CD4-positive, alpha-beta T cell (primary cell): Measurements from ENCODE around the gene PDE10A. TPM values are rescaled to one million over a fixed set of nuclear protein-coding genes. Genes with fewer than 3 reads are reported as not detected.

Experiments used
- ATAC-seq: fragments of 200-7000 bp; cut with Tn5 transposase; one replicate; pipeline ENCODE4 v1.10.0; 2022; ENCODE audit warnings: mild to moderate bottlenecking; ENCODE audit not compliant: poor library complexity
- CTCF ChIA-PET: fragments of 350-600 bp; sonication (Branson Sonifier 250); formaldehyde crosslinking; loops from one replicate; lab custom pipeline; 2021; ENCODE audit warnings: antibody characterized with exemption, inconsistent platforms; lab: Charles Lee
- POLR2A ChIA-PET: fragments of 350-600 bp; sonication (Branson Sonifier 250); formaldehyde crosslinking; loops from one replicate; lab custom pipeline; 2021; ENCODE audit warnings: antibody characterized with exemption, inconsistent platforms; lab: Charles Lee
- DNase-seq, 14 experiments: peaks; one replicate each; pipeline ENCODE4 v3.0.0-alpha.2; 2013 to 2020; ENCODE audit warnings: mixed read lengths in 2 of 14
- H3K27ac ChIP-seq, 2 donors: one replicate each; pipeline versions ENCODE4 v1.5.1 to v1.7.0; 2013; ENCODE audit warnings: low read length in 2 of 2, low read depth in 1 of 2, mild to moderate bottlenecking in 1 of 2
- H3K27me3 ChIP-seq, 2 experiments: 1 replicate in 1 of 2; 2 replicates in 1 of 2; pipeline versions ENCODE4 v1.6.1 to v1.7.0; 2013; ENCODE audit warnings: low read length in 2 of 2, control low read depth in 1 of 2, mild to moderate bottlenecking in 1 of 2, moderate library complexity in 1 of 2; ENCODE audit not compliant: insufficient read depth in 2 of 2, control insufficient read depth in 1 of 2
- H3K36me3 ChIP-seq: one replicate; pipeline ENCODE4 v1.6.1; 2013; ENCODE audit warnings: low read length, control low read depth; ENCODE audit not compliant: insufficient read depth
- H3K4me1 ChIP-seq: one replicate; pipeline ENCODE4 v1.6.1; 2013; ENCODE audit warnings: low read length, control low read depth; ENCODE audit not compliant: insufficient read depth
- H3K4me3 ChIP-seq: one replicate; pipeline ENCODE4 v1.5.1; 2013; ENCODE audit warnings: mild to moderate bottlenecking, low read length, moderate library complexity
- H3K9me3 ChIP-seq, 2 experiments: 1 replicate in 1 of 2; 2 replicates in 1 of 2; pipeline versions ENCODE4 v1.6.1 to v1.7.0; 2013; ENCODE audit warnings: low read length in 2 of 2, mild to moderate bottlenecking in 2 of 2, control low read depth in 1 of 2, moderate library complexity in 1 of 2; ENCODE audit not compliant: control insufficient read depth in 1 of 2, insufficient read depth in 1 of 2
- H3K27ac Mint-ChIP-seq: one replicate; pipeline ENCODE4 v1.8.0; 2020; ENCODE audit warnings: mixed read lengths
- H3K27me3 Mint-ChIP-seq: one replicate; pipeline ENCODE4 v1.8.0; 2021; ENCODE audit warnings: mixed read lengths
- H3K36me3 Mint-ChIP-seq: one replicate; pipeline ENCODE4 v1.8.0; 2021; ENCODE audit warnings: low read depth, mixed read lengths
- H3K4me1 Mint-ChIP-seq: one replicate; pipeline ENCODE4 v1.8.0; 2021; ENCODE audit warnings: low read depth, mixed read lengths
- H3K4me3 Mint-ChIP-seq: one replicate; pipeline ENCODE4 v1.8.0; 2020; ENCODE audit warnings: mild to moderate bottlenecking, mixed read lengths
- H3K9me3 Mint-ChIP-seq: one replicate; pipeline ENCODE4 v1.8.0; 2020; ENCODE audit warnings: mixed read lengths
- CTCF ChIP-seq: fragments of 200-600 bp; IDR thresholded peaks from one replicate; pipeline ENCODE4 v1.8.0; 2022; ENCODE audit warnings: antibody characterized with exemption, mild to moderate bottlenecking
- intact Hi-C, 2 experiments: fragments of 100-400 bp; cut with DNase I in 1 of 2; cut with micrococcal nuclease in 1 of 2; formaldehyde crosslinking; loops; one replicate each; pipeline versions ENCODE4 v1.15.1 to v1.9.0; 2023 to 2025; cut with DNase I, micrococcal nuclease
- total RNA-seq, 174 experiments: library from RNA in 2 of 174; stranded (reverse) in 2 of 174; gene quantifications; one replicate each; pipeline ENCODE4 v1.2.3 and lab custom pipeline; 2021 to 2026

PDE10A gene
- total RNA-seq, 2 experiments from 2014 or later: not detected

- POLR2A ChIA-PET: no interaction called here
- peaks cover 6% of the 10 kb centered on the region for H3K27me3 Mint-ChIP-seq
- H3K4me1 Mint-ChIP-seq: no peaks in the 10 kb centered on the region
- no peaks in the 10 kb centered on the region for H3K36me3 Mint-ChIP-seq
- H3K9me3 Mint-ChIP-seq: peaks cover 10% of the 10 kb centered on the region
- Histone ChIP-seq H3K27ac (no peak overlapping the region), H3K9me3 (peaks cover 0 to 18% of the 10 kb centered on the region in 2 experiments), H3K4me3 (no peak overlapping the region), H3K27me3 (no peaks in the 10 kb centered on the region), H3K4me1 (no peaks in the 10 kb centered on the region), H3K36me3 (no peaks in the 10 kb centered on the region)
- TF ChIP-seq CTCF: no peak
- H3K27ac Mint-ChIP-seq: no peak overlapping the region
- intact Hi-C loops: no loop called here
- ATAC-seq: no peak
- CTCF ChIA-PET: no interaction called here
- no peak for DNase-seq
- no peak overlapping the region for H3K4me3 Mint-ChIP-seq
These were observed 22.3 kb upstream of the PDE10A start for GRCh38 chr6:165685302-165685701.

DNA sequence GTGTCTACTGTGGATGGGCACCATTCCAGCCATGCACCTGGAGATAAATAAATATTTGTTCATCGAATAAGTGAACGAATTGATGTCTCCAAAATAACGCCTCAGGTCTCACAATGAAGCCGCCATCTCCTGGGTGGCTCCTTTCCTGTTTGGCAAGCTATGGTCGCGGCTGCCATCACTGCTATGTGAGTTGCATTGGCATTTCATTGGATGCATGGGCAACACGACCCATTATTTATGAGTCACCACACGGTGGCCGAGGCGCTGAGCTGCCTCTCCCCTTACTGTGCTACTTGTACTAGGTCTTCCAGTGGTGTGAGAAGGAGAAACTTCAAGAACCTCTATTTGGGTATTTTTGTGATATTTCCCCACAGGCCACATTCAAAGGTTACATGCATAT lies 21.3 kb upstream of the PDE10A start:
- no peak for TF ChIP-seq CTCF
- no peaks in the 10 kb centered on the region for H3K36me3 ChIP-seq
- intact Hi-C loops: no loop called here
- ChIA-PET POLR2A (no interaction called here), CTCF (no interaction called here)
- Mint-ChIP-seq H3K9me3 (peaks cover 8% of the 10 kb centered on the region), H3K27ac (no peak overlapping the region), H3K4me1 (no peaks in the 10 kb centered on the region), H3K36me3 (no peaks in the 10 kb centered on the region), H3K27me3 (peaks cover 6% of the 10 kb centered on the region), H3K4me3 (no peak overlapping the region)
- no peak overlapping the region for H3K4me3 ChIP-seq
- H3K27me3 ChIP-seq: no peaks in the 10 kb centered on the region
- no peaks in the 10 kb centered on the region for H3K4me1 ChIP-seq
- H3K27ac ChIP-seq: no peak overlapping the region
- no peak for ATAC-seq
- H3K9me3 ChIP-seq: peaks cover 0 to 20% of the 10 kb centered on the region in 2 experiments
- DNase-seq: no peak

- DNase-seq (no peak), ATAC-seq (no peak)
- no peaks in the 10 kb centered on the region for H3K27me3 ChIP-seq
- ChIA-PET POLR2A (no interaction called here), CTCF (no interaction called here)
- Mint-ChIP-seq H3K27ac (no peak overlapping the region), H3K36me3 (no peaks in the 10 kb centered on the region), H3K4me3 (no peak overlapping the region), H3K27me3 (peaks cover 6% of the 10 kb centered on the region), H3K9me3 (peaks cover 2% of the 10 kb centered on the region), H3K4me1 (no peaks in the 10 kb centered on the region)
- TF ChIP-seq CTCF: no peak
- no peaks in the 10 kb centered on the region for H3K4me1 ChIP-seq
- H3K9me3 ChIP-seq: peaks cover 0 to 26% of the 10 kb centered on the region in 2 experiments
- H3K4me3 ChIP-seq: no peak overlapping the region
- H3K36me3 ChIP-seq: no peaks in the 10 kb centered on the region
- intact Hi-C loops: no loop called here
- H3K27ac ChIP-seq: no peak overlapping the region
These were observed 17.9 kb upstream of the PDE10A start for GRCh38 chr6:165680975-165681374.
